HG03460 (cell line): ENCODE measurements around the gene BRME1.
"Not testable (repeated sequence)": the region's sequence is repeated elsewhere in the genome, so short reads cannot be mapped to it uniquely, and the experiment has no call there.

Experiments
- ATAC-seq: cut with Tn5 transposase; IDR thresholded peaks from one replicate; pipeline ENCODE4 v1.9.1; 2021; ENCODE audit not compliant: unreplicated experiment

BRME1 gene

DNA sequence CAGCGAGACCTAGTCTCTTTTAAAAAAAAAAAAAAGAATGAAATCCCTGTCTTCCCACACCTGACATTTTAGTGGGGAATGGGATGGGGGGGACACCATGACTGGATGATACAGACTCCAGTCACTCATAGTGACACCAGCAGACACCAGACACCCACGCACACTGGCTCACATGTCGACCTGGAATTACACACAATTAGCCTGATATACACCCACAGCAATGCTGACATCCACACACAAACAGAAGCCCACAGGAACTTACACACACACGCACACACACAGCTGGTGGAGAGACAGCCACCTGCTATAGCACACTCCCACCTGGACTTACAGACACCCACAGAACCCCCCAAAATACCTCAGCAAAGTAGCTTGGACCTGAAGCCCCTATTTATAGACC, 37.3 kb downstream of the BRME1 start:
- no peak for ATAC-seq

DNA sequence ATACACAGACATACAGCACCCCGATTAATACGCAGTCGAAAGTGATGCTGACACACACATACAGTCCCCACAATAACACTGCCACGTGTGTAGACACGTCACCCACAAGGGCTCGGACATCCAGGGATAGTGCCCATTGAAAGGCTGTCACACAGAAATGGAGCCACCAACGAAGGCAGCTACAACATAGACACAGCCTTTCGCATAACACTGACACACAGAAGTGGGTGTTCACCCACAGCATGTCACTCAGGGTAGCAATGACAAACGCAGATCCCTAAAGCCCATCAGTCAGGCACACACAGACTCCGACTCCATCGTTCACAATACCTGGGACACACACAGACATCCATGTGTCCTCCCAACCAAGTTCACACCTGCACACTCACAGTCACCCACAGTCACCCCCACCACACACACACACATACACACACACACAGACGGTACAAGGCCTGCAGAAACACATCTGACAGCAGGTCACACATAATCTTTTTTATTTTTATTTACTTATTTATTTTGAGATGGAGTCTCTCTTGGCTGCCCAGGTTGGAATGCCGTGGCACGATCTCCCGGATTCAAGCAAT, 39.4 kb downstream of the BRME1 start:
- no peak for ATAC-seq

DNA sequence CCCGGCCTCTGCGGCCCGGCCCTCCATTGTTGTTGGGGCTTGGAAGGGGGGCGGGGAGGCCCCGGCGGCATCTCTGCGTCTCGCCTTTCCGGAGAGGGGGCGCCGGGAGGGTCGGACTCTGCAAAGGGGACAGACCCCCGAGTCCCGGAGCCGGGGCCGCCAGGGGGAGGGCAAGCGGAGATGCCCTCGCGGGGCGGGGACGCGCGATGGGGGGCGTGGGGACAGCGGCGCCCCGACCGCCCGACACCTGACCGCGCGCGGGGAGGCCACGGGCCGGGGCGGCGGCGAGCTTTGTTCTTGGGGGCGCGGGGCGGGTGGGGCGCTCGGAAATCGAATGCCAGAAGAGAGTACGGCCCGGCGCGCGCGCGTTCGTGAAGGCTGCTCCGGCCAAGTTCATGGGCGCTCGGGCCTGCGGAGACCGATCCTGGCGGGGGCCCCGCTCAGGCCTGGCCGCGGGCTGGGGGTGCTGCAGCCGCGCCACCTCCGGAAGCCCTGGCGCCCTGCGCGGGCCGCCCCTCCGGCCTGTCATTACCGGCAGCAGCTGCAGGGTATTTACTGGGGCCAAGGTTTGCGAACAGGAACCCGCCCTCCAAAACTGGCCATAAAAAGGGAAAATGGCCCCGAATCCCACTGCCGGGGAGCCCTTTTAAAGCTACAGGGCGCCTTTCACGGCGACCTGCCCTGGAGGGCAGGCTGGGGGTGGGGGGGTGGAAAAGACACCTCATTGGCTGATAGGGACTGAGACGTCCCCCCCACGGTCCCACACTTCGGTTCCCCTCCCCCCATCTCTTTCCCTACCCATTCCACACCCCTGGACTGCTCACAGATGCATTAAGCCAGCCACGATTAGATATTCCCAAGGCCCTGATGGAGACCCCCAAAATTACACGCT, 40.1 kb downstream of the BRME1 start:
- ATAC-seq = no peak

DNA sequence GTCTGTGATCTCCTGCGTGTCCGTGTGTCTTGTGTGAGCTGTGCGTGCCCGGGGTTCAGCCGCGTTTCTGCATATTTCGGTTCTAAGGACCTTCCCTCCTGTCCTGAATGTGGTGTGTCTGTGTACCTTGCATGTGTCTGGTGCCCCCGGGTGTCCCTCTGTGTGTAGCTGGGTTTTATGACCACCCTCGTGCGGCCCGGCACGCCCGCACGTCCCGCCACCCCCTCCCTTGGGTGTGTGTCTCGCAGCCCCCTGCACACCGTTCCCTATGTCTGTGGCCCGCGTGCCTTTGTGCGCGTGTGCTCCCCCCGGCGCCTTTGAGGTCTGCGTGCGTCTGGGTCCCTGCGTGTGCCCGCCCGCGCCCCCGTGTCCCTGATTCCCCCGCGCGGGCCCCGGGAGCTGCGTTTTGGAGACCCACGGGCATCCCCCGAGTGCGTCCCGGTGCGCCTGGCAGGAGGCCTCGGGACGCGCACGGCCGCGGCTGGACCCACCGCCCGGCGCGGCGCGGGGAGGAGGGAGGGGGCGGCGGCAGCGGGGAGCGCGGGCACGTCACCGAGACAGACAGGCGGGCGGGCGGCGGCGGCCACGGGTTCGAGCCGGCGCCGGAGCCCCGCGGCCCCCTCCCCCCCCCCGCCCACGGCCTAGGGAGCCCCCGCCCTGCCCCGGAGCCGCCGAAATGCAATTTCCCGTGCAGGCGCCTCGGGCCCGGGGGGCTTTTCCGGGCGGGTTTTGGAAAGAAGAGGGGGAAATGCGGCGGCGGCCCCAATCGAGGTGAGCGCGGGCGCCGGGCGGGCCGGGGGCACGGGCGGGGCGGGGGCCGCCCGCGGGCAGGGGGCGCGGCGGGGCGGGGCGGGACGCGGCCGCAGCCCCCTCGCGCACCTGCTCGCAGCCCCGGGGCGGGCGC, 41.0 kb downstream of the BRME1 start:
- no peak for ATAC-seq

DNA sequence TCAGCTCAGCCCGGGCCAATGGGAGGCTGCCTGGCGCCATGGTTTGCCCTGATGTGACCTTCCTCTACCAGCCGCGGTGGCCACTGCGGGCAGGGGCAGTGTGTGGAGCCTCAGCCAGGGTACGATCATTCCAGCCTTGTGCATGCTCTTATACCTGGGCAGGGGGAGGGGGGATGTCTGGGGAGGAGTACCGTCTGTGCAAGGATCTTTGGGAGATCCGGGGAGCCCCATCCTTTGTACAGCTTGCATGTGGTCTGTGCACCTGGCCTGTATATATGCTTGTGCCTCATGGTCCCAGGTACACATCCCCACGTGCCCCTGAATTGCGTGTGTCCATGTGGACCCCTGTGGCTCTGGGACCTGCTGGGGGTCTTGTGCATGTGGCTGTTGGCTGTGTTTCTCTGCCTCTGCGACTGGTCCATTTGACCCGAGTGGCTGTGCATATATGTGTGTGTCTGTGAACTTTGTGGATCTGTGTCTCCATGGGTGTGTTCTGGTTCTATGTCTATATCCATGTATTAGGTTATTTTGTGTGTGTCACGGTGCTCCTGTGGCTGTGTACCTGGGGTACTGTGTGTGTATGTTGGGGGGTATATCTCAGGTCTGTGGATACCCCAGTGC, 41.8 kb downstream of the BRME1 start:
- ATAC-seq = no peak

DNA sequence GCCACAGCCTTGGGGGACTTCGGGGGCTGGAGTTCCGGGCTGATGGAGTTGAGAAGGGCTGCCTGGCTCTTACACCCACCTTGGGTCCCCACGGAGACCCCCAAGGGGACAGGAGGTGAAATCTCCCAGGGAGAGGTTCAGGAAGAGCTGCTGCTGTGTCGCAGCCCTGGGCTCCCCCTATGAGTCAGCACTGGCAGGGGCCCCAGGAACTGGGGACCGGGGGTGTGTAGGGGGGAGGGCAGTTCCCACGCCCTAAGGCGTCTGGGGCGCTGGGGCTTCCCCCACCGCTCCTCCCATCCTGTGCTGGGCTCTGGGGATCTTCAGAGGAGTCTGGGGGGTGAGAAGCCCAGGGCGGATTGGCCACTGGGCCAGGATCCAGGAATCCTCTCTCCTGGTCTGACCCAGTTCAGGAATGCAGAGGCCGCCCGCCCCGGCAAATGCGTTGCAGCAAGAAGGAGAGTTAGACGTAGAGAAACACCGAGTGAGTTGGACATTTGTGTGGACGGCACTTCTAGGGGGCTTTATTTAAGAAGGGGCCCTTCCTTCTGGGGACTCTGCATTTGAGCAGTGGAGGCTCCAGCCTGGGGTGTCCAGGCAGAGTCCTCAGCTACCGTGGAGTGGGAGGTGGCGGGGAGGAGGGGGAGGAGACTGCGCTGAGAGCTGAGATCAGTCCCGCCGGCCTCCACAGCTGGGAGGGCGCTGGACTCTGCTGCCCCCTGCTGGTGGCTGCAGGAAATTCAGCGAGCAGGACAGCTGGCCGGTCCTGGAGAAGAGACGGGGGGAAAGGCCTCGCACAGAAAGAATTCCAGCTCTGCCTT, 44.0 kb downstream of the BRME1 start:
- ATAC-seq = peak; percentile 60

DNA sequence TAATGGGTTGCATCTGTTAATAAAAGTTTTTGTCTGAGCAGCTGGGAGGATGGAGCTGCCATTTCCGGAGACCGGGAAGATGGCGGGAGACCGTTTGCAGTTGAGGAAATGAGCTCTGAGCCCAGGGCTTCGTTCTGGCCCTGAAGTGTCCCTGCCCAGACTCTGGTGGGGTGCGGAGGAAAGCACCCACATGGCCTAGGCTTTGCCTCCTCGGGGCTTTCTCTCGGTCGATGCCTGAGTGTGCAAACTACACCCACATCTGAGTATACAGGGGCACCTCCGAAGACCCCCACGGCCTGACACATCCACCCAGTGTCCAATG, 44.6 kb downstream of the BRME1 start:
- peak; percentile 31 for ATAC-seq

DNA sequence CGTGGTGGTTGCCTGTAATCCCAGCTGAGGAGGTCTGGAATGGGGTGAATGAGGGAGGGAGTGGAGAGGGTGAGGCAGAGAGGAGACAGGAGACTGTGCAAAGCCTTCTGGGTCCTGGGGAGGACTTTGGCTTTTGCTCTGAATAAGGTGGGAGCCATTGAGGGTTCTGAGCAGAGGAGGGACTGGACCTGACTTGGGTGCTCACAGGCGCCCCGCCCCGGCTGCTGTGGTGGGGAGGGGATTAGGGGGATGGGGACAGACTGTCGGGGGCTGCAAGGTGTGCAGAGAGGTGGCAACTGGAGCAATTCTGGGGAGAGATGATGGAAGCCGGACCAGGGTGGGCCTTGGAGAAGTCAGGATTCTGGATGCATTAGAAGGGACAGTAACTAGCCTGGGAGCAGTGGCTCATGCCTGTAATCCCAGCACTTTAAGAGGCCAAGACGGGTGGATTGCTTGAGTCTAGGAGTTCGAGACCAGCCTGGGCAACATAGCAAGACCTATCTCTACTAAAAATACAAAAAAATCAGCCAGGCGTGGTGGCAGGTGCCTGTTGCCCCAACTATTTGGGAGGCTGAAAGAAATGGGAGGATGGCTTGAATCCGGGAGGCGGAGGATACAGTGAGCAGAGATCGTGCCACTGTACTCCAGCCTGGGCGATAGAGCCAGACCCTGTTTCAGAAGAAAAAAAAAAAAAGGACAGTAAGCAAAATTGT, 45.1 kb downstream of the BRME1 start:
- no peak for ATAC-seq

DNA sequence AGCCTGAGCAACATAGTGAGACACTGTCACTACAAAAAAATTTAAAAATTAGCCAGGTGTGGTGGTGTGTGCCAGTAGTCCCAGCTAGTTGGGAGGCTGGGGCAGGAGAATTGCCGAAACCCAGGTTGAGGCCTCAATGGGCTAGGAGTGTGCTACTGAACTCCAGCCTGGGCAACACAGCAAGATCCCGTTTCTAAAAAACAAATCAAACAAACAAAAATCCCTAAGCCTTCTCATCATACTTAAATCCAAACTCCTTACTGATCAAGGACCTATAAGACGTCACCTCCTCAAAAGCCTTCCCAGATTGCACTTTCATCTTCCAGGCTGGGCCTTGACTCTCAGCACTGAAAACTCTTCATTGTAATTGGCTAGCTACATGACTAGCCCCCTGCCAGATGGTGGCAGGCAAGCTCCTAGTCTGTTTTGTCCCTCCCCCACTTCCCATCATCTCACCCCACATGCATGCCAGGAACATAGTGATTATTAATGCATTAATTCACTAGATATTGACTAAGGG, 46.5 kb downstream of the BRME1 start:
- ATAC-seq = no peak

DNA sequence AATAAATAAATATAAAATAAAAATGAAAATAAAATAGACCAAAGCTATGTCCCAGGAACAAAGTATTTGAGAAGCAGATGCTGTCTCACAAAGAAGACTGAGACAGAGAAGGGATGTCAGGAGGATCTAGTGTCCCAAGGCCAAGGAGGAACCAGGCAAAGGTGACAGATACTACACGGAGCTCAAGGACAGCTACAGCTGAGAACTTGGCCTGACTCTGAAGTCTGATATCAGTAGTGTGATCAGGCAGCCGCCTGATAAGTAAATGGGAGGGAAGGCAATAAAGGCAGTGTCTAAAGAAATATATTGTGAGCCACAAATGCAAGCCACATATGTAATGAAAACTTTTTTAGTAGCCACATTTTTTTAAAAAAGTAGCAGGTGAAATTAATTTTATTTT, 49.4 kb downstream of the BRME1 start:
- ATAC-seq = no peak

DNA sequence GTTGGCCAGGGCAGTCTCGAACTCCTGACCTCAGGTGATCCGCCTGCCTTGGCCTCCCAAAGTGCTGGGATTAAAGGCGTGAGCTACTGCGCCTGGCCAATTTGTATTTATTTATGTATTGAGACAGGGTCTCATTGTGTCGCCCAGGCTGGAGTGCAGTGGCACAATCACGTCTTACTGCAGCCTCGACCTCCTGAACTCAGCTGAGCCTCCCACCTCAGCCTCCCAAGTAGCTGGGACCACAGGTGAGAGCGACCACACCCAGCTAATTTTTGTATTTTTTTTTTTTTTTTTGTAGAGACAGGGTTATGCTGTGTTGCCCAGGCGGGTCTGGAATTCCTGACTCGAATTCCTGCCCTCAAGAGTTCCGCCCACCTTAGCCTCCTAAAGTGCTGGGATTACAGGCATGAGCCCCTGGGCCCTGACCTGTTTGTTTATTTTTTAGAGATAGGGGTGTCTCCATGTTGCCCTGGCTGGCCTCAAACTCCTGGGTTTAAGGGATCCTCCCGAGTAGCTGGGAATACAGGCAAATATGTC, 53.7 kb downstream of the BRME1 start:
- not testable (repeated sequence) for ATAC-seq

DNA sequence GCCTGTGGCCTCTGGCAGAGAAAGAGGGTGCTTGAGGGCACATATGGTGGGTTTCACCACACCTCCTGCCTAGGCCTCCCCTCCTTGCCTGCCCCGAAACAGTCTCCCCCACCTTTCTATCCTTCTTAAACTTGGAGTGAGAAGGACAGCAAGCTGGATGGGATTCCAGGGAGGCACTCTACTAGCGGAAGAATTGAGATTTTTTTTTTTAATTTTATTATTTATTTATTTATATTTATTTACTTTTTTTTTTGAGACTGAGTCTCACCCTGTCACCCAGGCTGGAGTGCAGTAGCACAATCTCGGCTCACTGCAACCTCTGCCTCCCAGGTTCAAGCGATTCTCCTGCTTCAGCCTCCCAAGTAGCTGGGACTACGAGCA, 54.2 kb downstream of the BRME1 start:
- ATAC-seq = not testable (repeated sequence)

DNA sequence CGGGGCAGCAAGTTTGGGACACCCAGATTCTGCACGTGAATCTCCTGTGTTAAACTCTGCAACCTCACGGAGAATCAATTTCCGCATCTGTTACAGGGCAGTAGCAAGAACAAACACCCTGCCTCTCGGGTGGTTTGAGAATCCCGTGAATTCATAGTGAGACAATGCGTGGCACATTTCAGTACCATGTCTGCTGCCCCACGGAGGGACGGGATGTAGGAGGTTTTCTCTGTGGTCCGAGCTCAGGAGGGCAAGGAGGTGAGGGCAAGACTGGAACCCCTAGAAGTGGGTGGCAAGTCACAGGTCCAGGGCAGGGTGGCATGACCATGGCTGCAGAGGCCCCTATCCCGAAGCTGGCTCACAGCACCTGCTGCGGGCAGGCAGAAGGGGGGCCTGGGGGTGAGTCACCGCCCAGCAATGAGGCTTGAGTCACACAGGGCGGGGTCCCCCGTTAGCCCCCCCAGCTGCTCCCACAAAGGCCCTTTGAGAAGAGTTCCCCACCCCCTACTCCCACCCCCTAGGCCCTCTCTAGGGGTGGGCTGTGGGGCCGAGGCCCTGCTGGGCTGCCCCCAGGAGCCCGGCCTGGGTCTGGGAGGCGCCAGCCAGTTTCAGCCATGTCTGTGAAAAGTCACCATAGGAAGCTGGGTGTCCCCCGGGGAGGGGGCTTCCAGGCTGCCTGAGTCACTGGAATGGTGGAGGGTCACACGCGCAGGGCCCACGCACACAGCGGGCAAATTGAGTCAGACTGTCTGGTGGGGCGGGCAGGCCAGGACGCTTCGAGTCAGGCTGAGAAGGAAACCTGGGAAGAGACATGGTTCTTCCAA, 54.8 kb downstream of the BRME1 start:
- no peak for ATAC-seq

DNA sequence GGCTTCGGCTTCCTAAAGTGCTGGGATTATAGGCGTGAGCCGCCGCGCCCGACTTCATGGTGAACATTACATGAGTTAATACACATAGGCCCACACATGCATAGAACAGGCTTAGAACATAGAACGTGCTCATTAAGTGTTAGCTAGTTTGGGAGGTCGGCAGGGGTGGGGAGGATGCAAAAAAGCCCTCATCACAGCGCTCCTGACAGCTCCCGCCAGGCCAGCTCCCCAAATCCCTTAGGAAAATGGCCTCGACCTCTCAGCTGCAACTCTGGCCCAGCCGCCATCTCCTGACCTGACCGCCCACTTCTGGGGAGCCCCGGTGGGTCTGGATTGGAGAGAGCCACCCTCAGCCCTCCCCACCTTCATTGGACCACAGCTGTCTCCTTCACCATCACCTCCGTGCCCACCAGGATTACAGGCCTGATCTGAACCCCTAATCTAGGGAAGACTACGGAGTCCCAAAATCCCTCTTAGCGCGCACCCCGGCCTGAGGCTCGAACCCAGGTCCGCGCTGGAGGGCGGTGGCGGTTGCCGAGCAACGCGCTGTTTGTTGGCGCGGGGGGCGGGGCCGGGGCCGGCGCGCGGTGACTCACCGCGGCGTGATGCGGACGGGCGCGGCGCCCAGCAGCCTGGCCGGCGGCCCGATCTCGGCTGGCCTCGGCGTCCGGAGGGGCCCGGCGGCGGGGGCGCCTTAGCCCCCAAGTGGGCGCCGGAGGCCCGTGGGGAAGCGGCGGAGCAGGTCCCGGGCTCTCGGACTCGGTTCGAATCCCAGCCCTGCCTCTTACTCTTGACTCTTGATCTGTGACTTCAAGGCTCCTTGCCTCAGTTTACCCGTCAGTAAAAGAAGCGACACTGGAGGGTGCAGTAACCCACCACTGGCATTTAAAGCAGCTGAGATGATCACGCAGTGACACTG, 55.7 kb downstream of the BRME1 start:
- no peak for ATAC-seq

DNA sequence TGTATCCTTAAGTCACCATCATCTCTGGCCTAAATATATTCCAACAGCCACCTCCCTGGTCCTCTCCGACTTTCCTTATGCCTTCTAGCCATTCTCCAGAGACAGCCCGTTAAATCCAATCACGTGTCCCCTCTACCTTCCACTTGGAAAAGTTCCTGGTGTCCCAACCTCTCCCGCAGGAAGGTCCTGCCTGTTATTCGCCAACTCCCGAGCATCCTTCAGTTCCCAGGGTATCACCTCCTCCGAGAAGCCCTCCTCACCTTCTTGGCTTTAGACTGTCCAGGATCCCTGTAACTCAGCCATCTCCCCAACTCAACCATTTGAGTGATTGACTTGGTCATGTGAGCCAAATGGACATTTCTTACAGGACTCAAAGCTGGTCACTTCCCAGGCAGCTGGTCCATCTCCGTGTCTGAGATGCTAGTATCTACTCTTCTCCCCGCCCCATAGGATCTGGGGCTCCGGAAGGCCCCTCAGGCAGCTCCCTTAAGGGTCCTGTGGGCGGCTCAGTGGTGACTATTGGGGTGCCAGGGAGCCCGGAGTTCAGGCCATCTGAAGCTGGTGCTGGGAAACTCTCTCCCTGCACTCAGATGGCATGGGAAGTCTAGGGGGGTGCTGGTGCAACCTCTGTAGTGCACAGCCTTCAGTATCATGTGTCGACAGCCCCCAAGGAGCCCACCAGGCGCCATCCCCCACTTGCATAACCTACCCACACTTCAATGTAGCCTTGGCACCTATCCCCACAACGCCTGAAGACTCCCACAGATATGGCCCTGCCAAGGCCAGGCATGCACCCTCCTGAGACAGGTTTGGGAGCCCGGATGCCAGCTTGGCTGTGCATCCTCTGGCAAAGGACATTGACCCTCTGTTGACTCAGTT, 56.9 kb downstream of the BRME1 start:
- no peak for ATAC-seq

DNA sequence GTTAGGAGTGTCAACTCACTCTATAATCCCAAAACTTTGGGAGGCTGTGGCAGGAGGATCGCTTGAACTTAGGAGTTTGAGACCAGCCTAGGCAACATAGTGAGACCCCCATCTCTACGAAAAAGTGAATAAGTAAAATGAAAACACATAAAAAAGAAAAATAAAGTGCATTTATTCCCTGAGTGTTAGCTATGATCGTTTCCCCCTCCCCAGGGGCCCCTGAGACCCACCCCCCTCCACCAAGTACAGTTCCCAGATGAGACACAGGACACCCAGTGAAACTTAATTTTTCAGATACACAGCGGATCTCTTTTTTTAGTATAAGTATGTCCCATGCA, 57.6 kb downstream of the BRME1 start:
- no peak for ATAC-seq
